Measurements from ENCODE around the gene MEX3D.

Gene MEX3D

GRCh38 chr19:1526979-1527649, 41.0 kb downstream of the MEX3D start:
- no peak for DNase-seq (ENCODE audit: low spot score)
- TF ChIP-seq CTCF (IDR thresholded peaks at IDR 0.05) = no peak
- H3K4me3 ChIP-seq = no peak overlapping the region
- H3K27ac ChIP-seq = no peak overlapping the region

- Histone ChIP-seq H3K27ac (no peak overlapping the region), H3K4me3 (no peak overlapping the region)
- DNase-seq (ENCODE audit: low spot score) = no peak
- no peak for TF ChIP-seq CTCF (IDR thresholded peaks at IDR 0.05)
Observed at GRCh38 chr19:1526066-1526778, 41.9 kb downstream of the MEX3D start.

- no peak for TF ChIP-seq CTCF (IDR thresholded peaks at IDR 0.05)
- Histone ChIP-seq H3K27ac (no peak overlapping the region), H3K4me3 (no peak overlapping the region)
- no peak for DNase-seq (ENCODE audit: low spot score)
Observed at GRCh38 chr19:1525343-1525742, 42.8 kb downstream of the MEX3D start.

GRCh38 chr19:1524972-1525325, 43.2 kb downstream of the MEX3D start:
- H3K27ac ChIP-seq = no peak overlapping the region
- no peak for DNase-seq (ENCODE audit: low spot score)
- TF ChIP-seq CTCF (IDR thresholded peaks at IDR 0.05) = no peak
- no peak overlapping the region for H3K4me3 ChIP-seq

GRCh38 chr19:1524287-1524971, 43.7 kb downstream of the MEX3D start:
- H3K4me3 ChIP-seq = peak overlapping the region; percentile 61
- no peak for DNase-seq (ENCODE audit: low spot score)
- TF ChIP-seq CTCF (IDR thresholded peaks at IDR 0.05) = no peak
- H3K27ac ChIP-seq = no peak overlapping the region

- H3K4me3 ChIP-seq = peak within 1 kb of the TSS; percentile 61
- H3K27ac ChIP-seq = no peak within 1 kb of the TSS
- DNase-seq (ENCODE audit: low spot score) = no peak
- no peak for TF ChIP-seq CTCF (IDR thresholded peaks at IDR 0.05)
Observed at GRCh38 chr19:1523412-1524286, 44.5 kb downstream of the MEX3D start, which contains the start of gene PLK5. Gene PLK5 (plus strand): TSS chr19:1524077. CDS start chr19:1526997, 2,920 bp downstream.

All from coronary artery (tissue), 2 donors.